OCI-LY1 (cell line): ENCODE results near the gene SMAD7.
A peak's percentile ranks its signal among the peaks of the same experiment; 100 is the strongest.

Experiments used
- H2AFZ ChIP-seq: fragments of 200-600 bp; sonication (generic), shearing (Covaris generic); 2 replicates; pipeline ENCODE4 v1.6.0; 2014; ENCODE audit warnings: antibody characterized with exemption, mild to moderate bottlenecking, low read length
- H3F3A ChIP-seq: fragments of 200-600 bp; sonication (generic), shearing (Covaris generic); 2 replicates; pipeline ENCODE4 v1.6.0; 2014; ENCODE audit warnings: mild to moderate bottlenecking, antibody characterized with exemption, low read length, moderate library complexity; ENCODE audit not compliant: insufficient read depth
- H3K27ac ChIP-seq: fragments of 200-600 bp; sonication (generic); 2 replicates; pipeline ENCODE4 v1.5.1; 2014; ENCODE audit warnings: low read length, mixed run types, mild to moderate bottlenecking, low read depth; ENCODE audit not compliant: poor library complexity, severe bottlenecking
- H3K27me3 ChIP-seq: fragments of 200-600 bp; sonication (generic); 2 replicates; pipeline ENCODE4 v1.6.0; 2014; ENCODE audit warnings: antibody characterized with exemption, mild to moderate bottlenecking, low read length, moderate library complexity; ENCODE audit not compliant: insufficient read depth
- H3K36me3 ChIP-seq: fragments of 200-600 bp; sonication (generic); 2 replicates; pipeline ENCODE4 v1.6.1; 2014; ENCODE audit warnings: mild to moderate bottlenecking, antibody characterized with exemption, low read length, moderate library complexity, mixed read lengths; ENCODE audit not compliant: insufficient read depth
- H3K4me1 ChIP-seq: fragments of 200-600 bp; sonication (generic); 2 replicates; pipeline ENCODE4 v1.5.1; 2014; ENCODE audit warnings: mild to moderate bottlenecking, low read length, moderate library complexity; ENCODE audit not compliant: insufficient read depth, severe bottlenecking
- H3K4me2 ChIP-seq: fragments of 200-600 bp; sonication (generic), shearing (Covaris generic); 2 replicates; pipeline ENCODE4 v1.6.1; 2014; ENCODE audit warnings: low read length
- H3K4me3 ChIP-seq: fragments of 200-600 bp; sonication (generic); 2 replicates; pipeline ENCODE4 v1.5.1; 2014; ENCODE audit warnings: low read length, low read depth, mild to moderate bottlenecking, mixed read lengths; ENCODE audit not compliant: poor library complexity, severe bottlenecking
- H3K79me2 ChIP-seq: fragments of 200-600 bp; shearing (Covaris generic); 2 replicates; pipeline ENCODE4 v1.6.1; 2016; ENCODE audit warnings: mixed run types, low read length, mixed read lengths; ENCODE audit not compliant: insufficient read depth
- H3K9ac ChIP-seq: fragments of 200-600 bp; sonication (generic), shearing (Covaris generic); 2 replicates; pipeline ENCODE4 v1.6.1; 2014; ENCODE audit warnings: mild to moderate bottlenecking, low read length, mixed read lengths
- H3K9me2 ChIP-seq: fragments of 200-600 bp; sonication (generic), shearing (Covaris generic); 2 replicates; pipeline ENCODE4 v1.6.1; 2014; ENCODE audit warnings: low read depth, mild to moderate bottlenecking, low read length, mixed read lengths
- H3K9me3 ChIP-seq: fragments of 200-600 bp; shearing (Covaris generic); 2 replicates; pipeline ENCODE4 v1.6.1; 2014; ENCODE audit warnings: low read length, mixed read lengths
- H4K20me1 ChIP-seq: fragments of 200-600 bp; sonication (generic), shearing (Covaris generic); 2 replicates; pipeline ENCODE4 v1.6.0; 2016; ENCODE audit warnings: mild to moderate bottlenecking, low read length; ENCODE audit not compliant: insufficient read depth
- EZH2 ChIP-seq: fragments of 200-600 bp; sonication (generic), shearing (Covaris generic); IDR thresholded peaks from 2 replicates; pipeline ENCODE4 v1.8.0; 2017; ENCODE audit warnings: borderline replicate concordance, mixed run types, mild to moderate bottlenecking, antibody characterized with exemption, low read length, moderate library complexity, mixed read lengths
- TF ChIP-seq, protein P1 (sequence below): fragments of 200-600 bp; sonication (generic), shearing (Covaris generic); IDR thresholded peaks from 2 replicates; pipeline ENCODE4 v1.5.1; 2017; ENCODE audit warnings: mild to moderate bottlenecking, antibody characterized with exemption, low read length, moderate library complexity, mixed read lengths

SMAD7 gene

GRCh38 chr18:48955830-48956261, 5.1 kb upstream of the SMAD7 start:
- H3K9ac ChIP-seq = no peak overlapping the region
- H3K4me2 ChIP-seq = no peak overlapping the region
- TF ChIP-seq, protein P1, sequence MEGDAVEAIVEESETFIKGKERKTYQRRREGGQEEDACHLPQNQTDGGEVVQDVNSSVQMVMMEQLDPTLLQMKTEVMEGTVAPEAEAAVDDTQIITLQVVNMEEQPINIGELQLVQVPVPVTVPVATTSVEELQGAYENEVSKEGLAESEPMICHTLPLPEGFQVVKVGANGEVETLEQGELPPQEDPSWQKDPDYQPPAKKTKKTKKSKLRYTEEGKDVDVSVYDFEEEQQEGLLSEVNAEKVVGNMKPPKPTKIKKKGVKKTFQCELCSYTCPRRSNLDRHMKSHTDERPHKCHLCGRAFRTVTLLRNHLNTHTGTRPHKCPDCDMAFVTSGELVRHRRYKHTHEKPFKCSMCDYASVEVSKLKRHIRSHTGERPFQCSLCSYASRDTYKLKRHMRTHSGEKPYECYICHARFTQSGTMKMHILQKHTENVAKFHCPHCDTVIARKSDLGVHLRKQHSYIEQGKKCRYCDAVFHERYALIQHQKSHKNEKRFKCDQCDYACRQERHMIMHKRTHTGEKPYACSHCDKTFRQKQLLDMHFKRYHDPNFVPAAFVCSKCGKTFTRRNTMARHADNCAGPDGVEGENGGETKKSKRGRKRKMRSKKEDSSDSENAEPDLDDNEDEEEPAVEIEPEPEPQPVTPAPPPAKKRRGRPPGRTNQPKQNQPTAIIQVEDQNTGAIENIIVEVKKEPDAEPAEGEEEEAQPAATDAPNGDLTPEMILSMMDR = no peak
- TF ChIP-seq EZH2 = no peak
- no peaks in the 10 kb centered on the region for H4K20me1 ChIP-seq
- H3K27ac ChIP-seq = no peak overlapping the region
- no peaks in the 10 kb centered on the region; the same call in 1 of the 2 replicates for H3F3A ChIP-seq
- no peaks in the 10 kb centered on the region for H3K79me2 ChIP-seq
- H3K4me3 ChIP-seq = no peak overlapping the region
- H3K9me2 ChIP-seq = no peaks in the 10 kb centered on the region
- H3K9me3 ChIP-seq = no peaks in the 10 kb centered on the region
- no peaks in the 10 kb centered on the region for H3K36me3 ChIP-seq
- H2AFZ ChIP-seq = no peak overlapping the region
- H3K27me3 ChIP-seq = peaks cover 10% of the 10 kb centered on the region; the same call in 1 of the 2 replicates
- peaks cover 15% of the 10 kb centered on the region for H3K4me1 ChIP-seq

GRCh38 chr18:48954886-48955819, 4.4 kb upstream of the SMAD7 start:
- Histone ChIP-seq H3K79me2 (no peaks in the 10 kb centered on the region), H3K4me3 (no peak overlapping the region), H3F3A (no peaks in the 10 kb centered on the region; the same call in 1 of the 2 replicates), H3K27me3 (0 out of 2 replicates have a peak, but pooled peaks cover 5% of the 10 kb centered on the region), H3K36me3 (no peaks in the 10 kb centered on the region), H3K9me3 (no peaks in the 10 kb centered on the region), H3K9me2 (no peaks in the 10 kb centered on the region), H3K9ac (no peak overlapping the region), H3K27ac (no peak overlapping the region), H2AFZ (no peak overlapping the region), H4K20me1 (no peaks in the 10 kb centered on the region), H3K4me1 (peaks cover 20% of the 10 kb centered on the region), H3K4me2 (no peak overlapping the region)
- TF ChIP-seq, protein P1 = no peak
- TF ChIP-seq EZH2 = no peak

DNA sequence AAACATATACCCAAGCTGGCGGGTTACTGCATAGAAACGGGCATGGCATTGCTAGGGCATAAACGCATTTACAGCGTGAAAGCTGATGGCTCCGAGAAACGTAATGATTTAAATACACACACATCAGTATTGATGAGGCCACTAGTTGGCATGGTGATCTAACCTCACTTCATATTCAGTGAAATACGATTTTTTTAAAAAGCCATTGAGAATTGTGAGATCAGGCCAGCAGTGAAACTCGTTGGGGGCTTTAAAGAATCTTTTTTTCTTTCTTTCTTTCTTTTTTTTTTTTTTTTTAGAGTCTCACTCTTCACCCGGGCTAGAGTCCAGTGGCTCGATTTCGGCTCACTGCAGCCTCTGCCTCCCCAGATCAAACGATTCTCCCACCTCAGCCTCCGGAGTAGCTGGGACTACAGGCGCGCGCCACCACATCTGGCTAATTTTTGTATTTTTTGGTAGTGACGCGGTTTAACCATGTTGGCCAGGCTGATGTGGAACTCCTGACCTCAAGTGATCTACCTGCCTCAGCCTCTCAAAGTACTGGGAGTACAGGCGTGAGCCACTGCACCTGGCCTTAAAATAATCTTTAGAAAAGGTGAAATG, 2.4 kb upstream of the SMAD7 start:
- Histone ChIP-seq H2AFZ (no peak overlapping the region), H3K4me3 (peak overlapping the region; percentile 73), H3K9me3 (no peaks in the 10 kb centered on the region), H3K4me2 (peak overlapping the region; percentile 96), H3K4me1 (peaks cover 38% of the 10 kb centered on the region), H3K9me2 (no peaks in the 10 kb centered on the region), H3F3A (no peaks in the 10 kb centered on the region; the same call in 1 of the 2 replicates), H3K27ac (no peak overlapping the region), H4K20me1 (no peaks in the 10 kb centered on the region), H3K79me2 (no peaks in the 10 kb centered on the region), H3K27me3 (peaks cover 5% of the 10 kb centered on the region; the same call in 1 of the 2 replicates), H3K36me3 (no peaks in the 10 kb centered on the region), H3K9ac (no peak overlapping the region; the same call in 1 of the 2 replicates)
- no peak for TF ChIP-seq EZH2
- TF ChIP-seq, protein P1 = no peak
